Mesendoderm (in vitro differentiated cells): ENCODE results near the gene ABCB6.

Experiments used
- DNase-seq: peaks from one replicate; pipeline ENCODE4 v3.0.0; 2013
- H2AK5ac ChIP-seq: 2 replicates; pipeline ENCODE4 v1.6.1; 2013; ENCODE audit warnings: low read length, inconsistent platforms
- H2BK120ac ChIP-seq: 2 replicates; pipeline ENCODE4 v1.6.1; 2013; ENCODE audit warnings: low read depth, mild to moderate bottlenecking, low read length, moderate library complexity, mixed read lengths
- H2BK15ac ChIP-seq: replicated peaks from 2 replicates; pipeline ENCODE4 v1.6.1; 2013; ENCODE audit warnings: low read depth, mild to moderate bottlenecking, moderate library complexity
- H2BK5ac ChIP-seq: 2 replicates; pipeline ENCODE4 v1.6.1; 2013; ENCODE audit warnings: low read length, inconsistent platforms
- H3K18ac ChIP-seq: 2 replicates; pipeline ENCODE4 v1.6.1; 2013; ENCODE audit warnings: mild to moderate bottlenecking, low read length, mixed read lengths
- H3K23ac ChIP-seq: one replicate; pipeline ENCODE4 v1.6.1; 2013; ENCODE audit warnings: low read length
- H3K27ac ChIP-seq: 2 replicates; pipeline ENCODE4 v1.5.1; 2013; ENCODE audit warnings: low read depth, mild to moderate bottlenecking, inconsistent platforms, low read length, moderate library complexity
- H3K27me3 ChIP-seq: 2 replicates; pipeline ENCODE4 v1.6.1; 2013; ENCODE audit warnings: low read length, control low read depth, mild to moderate bottlenecking, inconsistent platforms; ENCODE audit not compliant: insufficient read depth, poor library complexity
- H3K36me3 ChIP-seq: 2 replicates; pipeline ENCODE4 v1.6.1; 2013; ENCODE audit warnings: low read length, inconsistent platforms; ENCODE audit not compliant: control insufficient read depth, insufficient read depth
- H3K4ac ChIP-seq: one replicate; pipeline ENCODE4 v1.6.1; 2013; ENCODE audit warnings: low read depth, mild to moderate bottlenecking, low read length, moderate library complexity
- H3K4me1 ChIP-seq: 2 replicates; pipeline ENCODE4 v1.6.1; 2013; ENCODE audit warnings: low read depth, low read length, inconsistent platforms; ENCODE audit not compliant: control insufficient read depth
- H3K4me2 ChIP-seq: 2 replicates; pipeline ENCODE4 v1.6.1; 2013; ENCODE audit warnings: low read length
- H3K4me3 ChIP-seq: 2 replicates; pipeline ENCODE4 v1.5.1; 2013; ENCODE audit warnings: mild to moderate bottlenecking, low read length
- H3K56ac ChIP-seq: one replicate; pipeline ENCODE4 v1.6.1; 2013; ENCODE audit warnings: low read length
- H3K79me1 ChIP-seq: 2 replicates; pipeline ENCODE4 v1.6.1; 2013; ENCODE audit warnings: low read length, inconsistent platforms
- H3K79me2 ChIP-seq: 2 replicates; pipeline ENCODE4 v1.6.1; 2013; ENCODE audit warnings: mild to moderate bottlenecking, low read length; ENCODE audit not compliant: control insufficient read depth, insufficient read depth
- H3K9ac ChIP-seq: 2 replicates; pipeline ENCODE4 v1.6.1; 2013; ENCODE audit warnings: low read length, inconsistent platforms
- H4K5ac ChIP-seq: one replicate; pipeline ENCODE4 v1.6.1; 2013; ENCODE audit warnings: low read length
- H4K8ac ChIP-seq: one replicate; pipeline ENCODE4 v1.6.1; 2013; ENCODE audit warnings: low read depth, mild to moderate bottlenecking, control low read depth, low read length, moderate library complexity
- WGBS: extraction: QIAGEN DNeasy Blood & Tissue Kit; methylation state at CpG from one replicate; pipeline ENCODE4 v1.1.7; 2013; ENCODE audit warnings: low lambda C conversion rate, missing lambda C conversion rate; ENCODE audit not compliant: insufficient coverage; ENCODE audit errors: extremely low coverage; 5-methylcytosine and 5-hydroxymethylcytosine counted together

Gene ABCB6

GRCh38 chr2:219219784-219220532, 1.2 kb upstream of the ABCB6 start:
- H4K5ac ChIP-seq: no peak overlapping the region
- no peak for DNase-seq
- no peaks in the 10 kb centered on the region for H3K27me3 ChIP-seq
- H3K23ac ChIP-seq: no peak overlapping the region
- H4K8ac ChIP-seq: no peak overlapping the region
- no peak overlapping the region for H2BK5ac ChIP-seq
- H3K4me3 ChIP-seq: no peak overlapping the region
- H3K4me2 ChIP-seq: no peak overlapping the region
- peaks cover 2% of the 10 kb centered on the region for H3K4me1 ChIP-seq
- no peak overlapping the region for H2BK120ac ChIP-seq
- peak overlapping the region; percentile 22 for H3K9ac ChIP-seq
- H3K79me2 ChIP-seq: no peaks in the 10 kb centered on the region
- no peak overlapping the region for H3K4ac ChIP-seq
- H3K27ac ChIP-seq: no peak overlapping the region
- peaks cover 6% of the 10 kb centered on the region for H3K79me1 ChIP-seq
- no peak overlapping the region for H3K18ac ChIP-seq
- H3K56ac ChIP-seq: peak overlapping the region; percentile 39
- H2BK15ac ChIP-seq: no peak overlapping the region
- WGBS: no CpG with 5 or more reads among the region's 18 CpGs
- H3K36me3 ChIP-seq: peaks cover 1% of the 10 kb centered on the region
- H2AK5ac ChIP-seq: no peak overlapping the region

GRCh38 chr2:219218217-219218731, 484 bp downstream of the ABCB6 start:
- peak overlapping the region; percentile 99 for H3K56ac ChIP-seq
- H2BK15ac ChIP-seq: no peak overlapping the region
- H3K23ac ChIP-seq: peak overlapping the region; percentile 98
- H2AK5ac ChIP-seq: no peak overlapping the region
- peak overlapping the region; percentile 6 for H3K18ac ChIP-seq
- H2BK5ac ChIP-seq: peak overlapping the region; percentile 38
- peak overlapping the region; percentile 3 for H2BK120ac ChIP-seq
- no peak overlapping the region for H4K8ac ChIP-seq
- DNase-seq: peak; percentile 91
- H4K5ac ChIP-seq: no peak overlapping the region
- peak overlapping the region; percentile 96 for H3K9ac ChIP-seq
- no peaks in the 10 kb centered on the region for H3K27me3 ChIP-seq
- peak overlapping the region; percentile 98 for H3K4me2 ChIP-seq
- peaks cover 6% of the 10 kb centered on the region for H3K79me1 ChIP-seq
- H3K4ac ChIP-seq: peak overlapping the region; percentile 44
- H3K4me1 ChIP-seq: peaks cover 2% of the 10 kb centered on the region
- peak overlapping the region; percentile 96 for H3K27ac ChIP-seq
- H3K36me3 ChIP-seq: peaks cover 2% of the 10 kb centered on the region
- no peaks in the 10 kb centered on the region for H3K79me2 ChIP-seq
- WGBS: no CpG with 5 or more reads among the region's 37 CpGs
- H3K4me3 ChIP-seq: peak overlapping the region; percentile 87

- Histone ChIP-seq H3K18ac (no peak overlapping the region), H3K36me3 (peaks cover 4% of the 10 kb centered on the region), H3K9ac (no peak overlapping the region), H3K4me2 (no peak overlapping the region), H3K79me2 (no peaks in the 10 kb centered on the region), H3K79me1 (peaks cover 6% of the 10 kb centered on the region), H3K4me1 (peaks cover 2% of the 10 kb centered on the region), H3K27ac (no peak overlapping the region), H3K4me3 (no peak overlapping the region), H2AK5ac (no peak overlapping the region), H2BK120ac (no peak overlapping the region), H3K56ac (no peak overlapping the region), H3K4ac (no peak overlapping the region), H2BK15ac (no peak overlapping the region), H4K8ac (no peak overlapping the region), H2BK5ac (no peak overlapping the region), H3K27me3 (no peaks in the 10 kb centered on the region), H4K5ac (no peak overlapping the region), H3K23ac (no peak overlapping the region)
- no CpG with 5 or more reads among the region's 6 CpGs for WGBS
- DNase-seq: no peak
Observed at GRCh38 chr2:219216535-219216915, 2.2 kb downstream of the ABCB6 start.

GRCh38 chr2:219215871-219216534, 2.8 kb downstream of the ABCB6 start:
- Histone ChIP-seq H3K4me3 (no peak overlapping the region), H4K5ac (no peak overlapping the region), H2BK5ac (no peak overlapping the region), H3K4ac (no peak overlapping the region), H3K9ac (no peak overlapping the region), H3K4me2 (no peak overlapping the region), H3K23ac (no peak overlapping the region), H3K79me2 (no peaks in the 10 kb centered on the region), H2AK5ac (no peak overlapping the region), H3K27ac (no peak overlapping the region), H3K56ac (peak overlapping the region; percentile 38), H3K27me3 (no peaks in the 10 kb centered on the region), H2BK120ac (no peak overlapping the region), H4K8ac (no peak overlapping the region), H3K36me3 (peaks cover 4% of the 10 kb centered on the region), H3K18ac (no peak overlapping the region), H3K4me1 (peaks cover 2% of the 10 kb centered on the region), H2BK15ac (no peak overlapping the region), H3K79me1 (peaks cover 6% of the 10 kb centered on the region)
- DNase-seq: peak; percentile 50
- WGBS: no CpG with 5 or more reads among the region's 27 CpGs

GRCh38 chr2:219214786-219215185, 4.0 kb downstream of the ABCB6 start:
- no peak overlapping the region for H3K23ac ChIP-seq
- no peak overlapping the region for H3K18ac ChIP-seq
- H3K56ac ChIP-seq: no peak overlapping the region
- H3K4ac ChIP-seq: no peak overlapping the region
- H3K27me3 ChIP-seq: no peaks in the 10 kb centered on the region
- peaks cover 2% of the 10 kb centered on the region for H3K4me1 ChIP-seq
- no peak overlapping the region for H3K4me2 ChIP-seq
- no peak overlapping the region for H3K4me3 ChIP-seq
- H3K27ac ChIP-seq: no peak overlapping the region
- H2BK5ac ChIP-seq: no peak overlapping the region
- peaks cover 4% of the 10 kb centered on the region for H3K36me3 ChIP-seq
- no peak overlapping the region for H2BK120ac ChIP-seq
- H3K9ac ChIP-seq: no peak overlapping the region
- DNase-seq: no peak
- H2AK5ac ChIP-seq: no peak overlapping the region
- H4K8ac ChIP-seq: no peak overlapping the region
- H3K79me1 ChIP-seq: peaks cover 6% of the 10 kb centered on the region
- H2BK15ac ChIP-seq: no peak overlapping the region
- H3K79me2 ChIP-seq: no peaks in the 10 kb centered on the region
- no peak overlapping the region for H4K5ac ChIP-seq
- no CpG with 5 or more reads among the region's 6 CpGs for WGBS
